ENCODE results near the gene FNBP1. TPM values are rescaled to one million over a fixed set of nuclear protein-coding genes. Genes with fewer than 3 reads are reported as not detected.

FNBP1 gene
- total and polyA plus RNA-seq, 2 of the 13 experiments (the other 11 are each of a cell fraction or from before 2014, with no cell fraction given): 5.4 to 19.5 TPM

GRCh38 chr9:129962889-129963703 is 79.9 kb downstream of the FNBP1 start:
- Histone ChIP-seq H3K9ac (ENCODE audit: insufficient read depth, low read depth, low read length) (no peak overlapping the region), H4K20me1 (ENCODE audit: insufficient read depth, low read length) (no peaks in the 10 kb centered on the region), H3K36me3 (replicated peaks in 1 of 2; ENCODE audit: control insufficient read depth in 1 of 2, insufficient read depth in 2 of 2, low read length in 2 of 2) (peaks cover 0 to 4% of the 10 kb centered on the region in 2 experiments; a peak in 1 of 5 replicates), H3K4me3 (replicated peaks in 1 of 3; ENCODE audit: insufficient read depth in 1 of 3, low read depth in 2 of 3, low read length in 3 of 3) (no peak overlapping the region), H3K27ac (ENCODE audit: extremely low read length, insufficient read depth, low read length) (no peak overlapping the region), H3K9me3 (ENCODE audit: low read length) (no peaks in the 10 kb centered on the region), H3K27me3 (ENCODE audit: control insufficient read depth in 1 of 2, insufficient read depth in 2 of 2, low read length in 2 of 2) (no peaks in the 10 kb centered on the region), H2AFZ (ENCODE audit: low read length) (no peak overlapping the region), H3K79me2 (ENCODE audit: insufficient read depth, low read length) (no peaks in the 10 kb centered on the region), H3K4me2 (ENCODE audit: low read depth, low read length) (no peak overlapping the region), H3K4me1 (ENCODE audit: insufficient read depth, low read length) (peaks cover 6% of the 10 kb centered on the region)
- WGBS (ENCODE audit: low lambda C conversion rate): 95% methylated on average over 14 of the region's 14 CpGs
- in situ Hi-C loops (cut with HindIII; ENCODE audit: extremely low pct_ligation_motif_present, low pct_unique_long_range_greater_than_20kb): no loop called here
- ChIA-PET CTCF (ENCODE audit: low intra/inter-chr PET ratio, low total read pairs) (no interaction called here), POLR2A (no interaction called here)
- BruUV-seq (replicated peaks): no TSS peak
- DNase-seq (ENCODE audit: low spot score) (no peak), ATAC-seq (no peak), FAIRE-seq (no peak)
- no peak for TF ChIP-seq CCDC6 (CRISPR knock-in tag; IDR thresholded peaks at IDR 0.05)
- TF ChIP-seq HIVEP1 (CRISPR knock-in tag; IDR thresholded peaks at IDR 0.05): no peak
- TF ChIP-seq ARID5B (CRISPR knock-in tag; IDR thresholded peaks at IDR 0.05): no peak
- TF ChIP-seq DPF2 (CRISPR knock-in tag; IDR thresholded peaks at IDR 0.05; ENCODE audit: borderline replicate concordance, low read depth): no peak
- TF ChIP-seq JUNB (CRISPR knock-in tag; IDR thresholded peaks at IDR 0.05; ENCODE audit: borderline replicate concordance): no peak
- no peak for TF ChIP-seq ZMAT3 (CRISPR knock-in tag; conservative IDR thresholded peaks at IDR 0.05)
- no peak for TF ChIP-seq WIZ (CRISPR knock-in tag; IDR thresholded peaks at IDR 0.05)
- intact Hi-C loops (cut with micrococcal nuclease; ENCODE audit: unreplicated experiment): no loop called here
